ENCODE results near the gene GRM7.

GRM7 gene

DNA sequence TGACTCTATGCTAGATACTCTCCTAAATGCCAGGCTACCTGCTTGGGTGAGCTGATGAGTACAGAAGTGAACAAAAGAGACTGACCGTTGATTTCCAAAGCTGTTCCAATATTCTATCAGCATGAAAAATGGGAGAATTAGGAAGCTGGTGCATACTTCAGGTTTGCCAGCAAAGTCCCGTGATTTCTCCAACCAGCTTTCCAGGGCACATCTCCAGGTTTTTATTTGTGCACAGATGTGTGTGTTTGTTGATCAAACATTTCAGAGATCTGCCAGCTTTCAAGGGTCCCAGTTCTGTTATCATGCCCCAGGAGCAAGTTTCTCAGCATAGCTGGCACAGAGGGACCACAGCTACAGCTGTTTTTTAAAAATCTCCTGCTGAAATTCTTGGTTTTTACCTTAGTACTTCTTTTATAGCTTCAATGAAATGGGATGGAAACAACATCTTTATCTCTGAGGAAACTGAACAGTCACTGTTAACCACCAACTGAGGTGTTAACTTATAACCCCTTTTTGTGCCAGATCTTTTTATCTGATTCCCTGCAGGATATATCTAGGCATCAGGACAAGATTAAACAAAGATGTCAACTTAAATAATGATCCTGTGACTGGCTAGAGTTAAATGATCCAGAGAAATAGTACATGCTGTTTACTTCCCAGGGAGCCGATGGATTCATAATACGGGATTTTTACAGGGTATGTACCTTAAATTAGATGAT lies 380.8 kb downstream of the GRM7 start:
- no peak for DNase-seq (ENCODE audit: low read depth)

DNA sequence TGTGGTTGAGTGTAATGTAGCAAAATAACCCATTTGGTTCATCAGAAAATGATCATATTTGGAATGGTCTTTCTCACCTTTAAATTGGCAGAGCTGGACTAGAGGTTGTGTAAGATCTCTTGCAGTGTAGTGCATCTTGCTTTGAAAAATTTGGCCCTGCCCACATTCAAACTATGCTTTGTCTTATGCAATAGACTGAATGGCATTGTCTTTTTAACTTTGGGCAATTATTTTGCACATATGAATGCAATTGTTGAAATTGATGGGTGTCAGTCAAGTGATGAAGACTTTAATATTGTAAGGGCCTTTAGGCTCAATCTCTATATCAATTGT lies 381.4 kb downstream of the GRM7 start:
- DNase-seq (ENCODE audit: low read depth): no peak

DNA sequence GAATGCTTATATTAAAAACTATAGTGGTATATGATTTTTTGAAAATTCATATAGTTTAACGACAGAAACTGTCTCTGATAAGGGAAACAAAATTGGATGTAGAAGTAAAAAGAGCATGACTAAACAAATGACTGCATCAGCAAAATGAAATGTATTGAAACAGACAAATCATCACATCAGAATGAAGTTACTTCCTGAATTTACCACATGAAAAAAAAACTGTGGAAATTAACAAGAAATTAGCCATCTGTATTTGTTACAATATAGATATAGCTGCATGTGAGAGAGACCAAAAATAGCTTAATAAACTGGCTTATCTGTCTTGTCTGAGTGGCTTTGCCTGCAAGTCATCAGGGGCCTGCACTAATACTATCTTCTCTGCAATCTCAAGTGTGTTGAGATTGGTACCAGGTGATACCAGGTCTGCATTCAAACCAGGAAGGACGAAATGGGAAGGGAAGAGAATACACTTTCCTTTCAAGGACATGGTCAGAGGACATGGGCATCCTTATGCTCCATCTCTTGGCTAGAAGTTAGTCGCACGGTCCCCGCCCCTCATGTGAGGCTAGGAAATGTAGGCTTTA lies 388.7 kb downstream of the GRM7 start:
- DNase-seq (ENCODE audit: low read depth): no peak

DNA sequence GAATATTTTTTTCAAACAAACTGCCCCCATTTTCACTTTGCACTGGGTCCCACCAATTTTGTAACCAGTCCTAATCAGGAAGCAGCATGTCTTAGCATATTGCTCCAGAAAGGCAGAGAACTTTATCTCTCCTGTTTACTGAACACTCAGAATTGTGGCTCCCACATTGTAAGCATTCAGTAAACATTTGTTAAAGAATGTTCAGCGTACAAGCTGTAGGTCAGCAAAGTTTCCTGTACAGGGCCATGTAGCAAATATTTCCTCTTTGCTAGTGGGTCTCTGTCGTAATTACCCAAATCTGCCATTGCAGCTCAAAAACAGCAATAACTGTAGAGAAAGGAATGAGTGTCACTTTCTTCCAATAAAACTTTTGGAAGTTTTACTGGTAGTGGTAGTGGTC lies 393.3 kb downstream of the GRM7 start:
- DNase-seq (ENCODE audit: low read depth): no peak

DNA sequence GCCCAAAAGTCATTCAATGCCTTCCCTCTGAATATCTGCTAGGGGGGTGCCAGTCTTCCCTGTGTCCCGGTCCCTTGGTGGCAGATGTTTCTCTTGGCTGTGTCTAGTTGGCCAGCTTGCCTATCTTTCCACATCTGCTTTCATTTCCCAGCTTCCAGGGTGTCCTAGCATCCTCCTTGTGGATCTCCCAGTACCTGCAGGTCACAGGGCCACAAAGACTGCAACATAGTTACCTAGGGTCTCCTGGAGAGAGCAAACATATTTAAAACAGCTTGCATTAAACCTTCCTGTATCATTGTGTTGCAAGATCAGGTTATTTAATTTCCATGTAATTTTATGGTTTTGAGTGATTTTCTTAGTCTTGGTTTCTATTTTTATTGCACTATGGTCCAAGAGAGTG lies 400.1 kb downstream of the GRM7 start:
- DNase-seq (ENCODE audit: low read depth): no peak

DNA sequence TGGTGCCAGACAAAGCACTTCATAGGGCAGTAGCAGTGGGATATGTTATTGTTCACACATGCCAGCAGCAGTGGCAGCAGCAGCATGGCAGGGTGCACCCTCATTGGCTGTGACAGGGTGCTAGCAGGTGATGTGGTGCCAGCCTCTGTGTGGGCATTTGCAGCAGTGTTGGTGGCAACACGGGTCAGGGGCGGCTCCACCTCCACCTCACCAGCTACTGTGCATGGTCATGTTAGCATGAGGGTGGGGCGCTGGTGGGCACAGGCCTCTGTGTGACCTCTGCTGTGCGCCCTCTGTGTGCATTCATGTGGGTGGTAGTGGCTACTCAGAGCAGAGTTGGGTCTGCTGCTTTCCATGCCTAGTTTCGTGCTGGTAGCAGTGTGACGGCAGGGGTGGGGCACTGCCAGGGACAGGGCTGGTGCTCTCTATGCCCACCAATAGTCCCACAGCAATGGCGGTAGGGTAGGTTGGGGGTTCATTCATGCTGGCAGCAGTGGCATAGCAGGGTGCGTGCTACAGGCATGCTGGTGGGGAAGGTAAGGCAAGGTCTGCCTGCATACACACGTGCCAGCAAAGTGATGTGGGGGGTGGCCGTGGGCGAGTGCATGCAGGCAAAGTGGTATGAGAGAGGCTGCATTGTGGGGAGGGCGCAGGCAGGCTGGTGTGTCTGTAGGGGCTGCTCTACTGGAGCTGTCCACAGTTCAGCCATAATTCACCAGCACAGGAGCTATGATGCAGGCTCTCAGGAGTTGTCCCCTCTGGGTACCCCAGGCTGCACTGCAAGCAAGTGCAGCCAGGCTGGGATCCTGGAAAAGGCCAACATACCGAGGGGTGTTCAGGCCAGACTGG lies 402.7 kb downstream of the GRM7 start:
- no peak for DNase-seq (ENCODE audit: low read depth)

DNA sequence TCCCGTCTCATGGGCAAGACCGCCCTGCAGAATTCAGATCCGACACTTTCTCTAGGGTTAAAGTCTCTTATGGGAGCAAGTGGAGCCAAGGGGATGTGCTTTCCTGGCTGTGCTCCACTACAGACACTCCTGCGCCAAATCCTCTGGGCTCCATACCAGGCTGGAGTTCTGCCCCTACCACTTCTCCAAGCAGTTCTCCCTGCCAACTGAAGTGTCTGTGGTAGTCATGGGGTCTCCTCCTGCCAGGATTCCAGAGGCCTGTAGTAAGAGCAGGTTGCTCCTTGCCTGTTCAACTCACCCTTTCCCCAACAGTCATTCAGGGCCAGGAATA lies 403.2 kb downstream of the GRM7 start:
- DNase-seq (ENCODE audit: low read depth): no peak

DNA sequence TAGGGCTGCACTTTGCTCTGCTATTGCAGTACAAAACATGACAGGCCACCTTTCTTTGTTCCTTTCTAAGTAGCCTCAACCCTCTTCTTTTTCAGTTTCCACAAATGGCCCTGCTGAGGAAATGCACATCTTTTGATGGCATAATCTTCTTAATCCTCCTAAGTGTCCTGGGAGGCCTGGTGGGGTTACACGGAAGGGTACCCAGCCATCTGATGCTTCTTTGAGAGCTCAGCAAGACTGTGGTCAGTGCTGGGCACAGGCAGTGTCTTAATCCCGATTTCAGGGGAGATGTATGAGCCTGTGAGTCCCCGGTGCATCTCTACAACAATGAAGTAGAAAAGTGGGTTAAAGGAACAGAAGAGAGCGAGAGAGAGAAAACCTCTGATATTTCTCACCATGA lies 404.8 kb downstream of the GRM7 start:
- no peak for DNase-seq (ENCODE audit: low read depth)

DNA sequence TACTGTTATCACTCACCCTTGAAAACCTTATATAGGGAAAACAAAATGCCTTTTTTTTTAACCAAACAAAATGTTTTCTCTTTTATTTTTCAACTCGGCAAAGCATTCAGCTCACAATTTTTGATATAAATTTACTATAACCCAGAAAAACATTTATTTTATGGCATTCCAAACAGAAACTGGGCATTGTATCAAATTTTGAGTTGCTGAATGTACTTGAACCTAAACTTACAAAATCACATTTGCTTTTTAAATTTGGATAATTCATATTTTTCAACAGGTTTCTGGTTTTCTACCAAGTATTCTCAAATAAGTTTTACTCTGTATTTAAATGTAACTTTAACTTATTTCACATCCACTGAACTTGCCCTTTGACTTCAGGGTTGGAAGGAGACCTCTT lies 405.6 kb downstream of the GRM7 start:
- DNase-seq (ENCODE audit: low read depth): no peak

DNA sequence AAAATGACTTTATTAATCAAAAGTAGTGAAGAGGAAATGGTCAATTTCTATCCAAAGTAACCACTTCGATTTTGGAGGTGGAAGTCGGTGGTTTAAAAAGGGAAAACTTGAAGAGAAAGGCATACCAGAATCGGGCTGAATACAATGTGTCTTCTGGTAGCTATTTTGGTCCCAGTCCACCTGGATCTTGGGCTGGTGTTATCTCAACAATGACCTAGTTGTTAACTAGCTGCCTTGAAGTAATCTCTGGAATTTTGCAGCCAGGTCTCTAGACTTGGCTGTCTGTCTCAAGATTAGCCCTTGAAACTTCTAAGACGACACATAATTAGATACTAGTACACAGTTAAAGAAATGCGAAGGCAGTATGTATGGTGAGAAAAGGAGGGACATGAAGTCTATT lies 409.8 kb downstream of the GRM7 start:
- no peak for DNase-seq (ENCODE audit: low read depth)

DNA sequence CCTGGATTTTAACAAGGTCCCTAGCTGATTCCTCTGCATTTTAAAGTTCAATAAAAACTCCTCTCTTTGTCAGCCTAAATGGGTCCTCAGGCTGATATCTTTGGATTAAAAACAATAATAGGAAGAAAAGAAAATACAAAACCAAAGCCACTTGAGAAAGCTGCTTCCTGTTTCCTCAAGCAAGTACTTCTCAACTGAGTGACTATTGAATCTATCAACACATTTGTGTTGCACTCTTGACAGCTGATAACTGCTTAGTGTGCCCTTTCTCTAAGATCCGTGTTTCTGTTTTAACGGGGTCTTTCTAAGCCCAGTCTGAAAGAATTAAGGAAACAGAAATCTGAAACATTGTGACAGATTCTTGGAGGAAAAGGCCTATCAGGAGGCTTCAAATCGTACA lies 410.7 kb downstream of the GRM7 start:
- no peak for DNase-seq (ENCODE audit: low read depth)

DNA sequence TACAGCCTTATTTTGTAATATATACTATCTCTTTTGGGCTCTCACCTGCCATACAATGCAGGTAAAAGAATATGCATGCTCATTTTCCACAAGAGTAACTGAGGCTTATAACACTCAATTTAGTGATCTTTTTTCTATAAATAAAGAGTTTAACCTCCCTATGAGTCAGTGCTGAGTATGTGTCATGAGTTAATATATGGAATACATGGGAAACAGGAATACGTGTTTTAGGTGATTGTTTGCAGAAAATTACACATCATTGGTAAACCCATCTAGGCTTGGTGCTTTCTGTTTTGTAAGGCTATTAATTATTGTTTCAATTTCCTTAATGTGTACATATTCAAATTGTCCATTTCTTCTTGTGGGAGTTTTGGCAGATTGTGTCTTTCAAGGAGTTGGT lies 411.3 kb downstream of the GRM7 start:
- DNase-seq (ENCODE audit: low read depth): no peak

DNA sequence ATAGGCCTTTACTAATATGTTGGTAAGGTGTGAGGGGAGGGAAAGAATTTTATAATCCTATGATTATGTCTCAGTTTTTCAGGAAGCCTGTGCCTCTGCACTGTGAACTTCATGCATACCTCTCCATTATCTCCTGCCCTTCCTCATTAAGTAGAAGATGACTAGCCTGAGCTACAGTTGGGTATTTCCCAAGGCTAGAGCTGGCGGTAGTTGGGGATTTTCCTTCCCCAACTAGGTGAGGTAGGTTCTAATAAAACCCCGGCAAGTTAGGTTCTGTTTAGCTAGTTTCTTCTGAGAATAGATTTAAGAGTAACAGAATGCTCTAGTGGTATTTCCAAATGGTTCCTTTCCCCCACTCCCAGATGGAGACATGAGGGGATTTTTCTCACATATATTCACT lies 414.5 kb downstream of the GRM7 start:
- no peak for DNase-seq (ENCODE audit: low read depth)

DNA sequence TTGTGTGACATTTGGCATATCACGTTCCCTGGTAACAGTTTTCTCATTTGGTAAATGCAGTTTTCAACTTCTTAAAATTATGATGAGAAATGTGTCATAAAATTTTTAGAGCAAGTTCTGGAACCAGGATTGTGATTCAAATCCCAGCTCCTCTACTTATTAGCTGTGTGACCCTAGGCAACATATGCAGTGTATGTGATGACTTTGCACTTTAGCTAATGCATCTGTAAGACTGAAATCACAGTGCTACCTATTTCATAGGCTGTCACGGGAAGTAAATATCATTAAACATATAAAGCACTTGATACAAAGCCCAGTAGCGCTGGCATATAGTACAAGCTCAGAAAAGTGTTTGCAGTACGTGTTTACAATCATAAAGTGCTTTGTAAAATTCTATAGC lies 419.4 kb downstream of the GRM7 start:
- no peak for DNase-seq (ENCODE audit: low read depth)

DNA sequence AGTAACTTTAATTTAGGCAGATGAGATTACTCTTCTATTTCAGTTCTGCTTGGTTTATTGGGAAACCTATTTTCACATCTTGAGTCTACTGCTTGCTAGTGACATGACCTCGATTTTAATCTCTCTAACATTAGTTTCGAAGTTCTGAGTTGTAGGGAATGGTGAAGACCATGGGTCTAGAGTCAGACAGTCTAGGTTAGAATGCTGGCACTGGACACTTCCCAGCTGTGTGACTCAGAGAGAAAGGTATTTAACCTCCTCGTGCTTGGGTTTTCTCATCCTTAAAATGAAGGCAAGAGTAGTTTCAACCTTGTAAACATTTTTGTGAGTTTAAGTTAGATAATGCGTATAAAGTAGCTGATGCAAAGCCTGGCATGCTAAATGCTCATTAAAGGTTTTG lies 422.1 kb downstream of the GRM7 start:
- no peak for DNase-seq (ENCODE audit: low read depth)

DNA sequence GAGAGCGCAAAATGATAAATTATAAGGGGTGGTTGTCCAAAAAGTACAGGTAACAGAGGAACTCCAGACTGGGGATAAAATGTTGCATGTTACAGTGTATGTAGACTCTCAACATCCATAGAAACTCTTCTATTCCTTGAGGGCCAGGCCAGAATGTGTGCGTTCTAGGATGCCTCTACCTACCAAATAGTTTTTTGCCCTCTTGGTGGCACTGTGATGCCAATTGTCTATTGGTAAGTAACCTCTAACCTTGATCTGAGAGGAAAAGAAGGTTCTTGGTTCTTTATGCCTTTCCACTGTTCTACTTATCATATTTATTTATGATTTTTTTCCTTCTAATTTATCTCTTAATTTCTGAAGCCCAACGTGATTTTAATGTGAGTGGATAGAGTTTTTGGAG lies 424.6 kb downstream of the GRM7 start:
- DNase-seq (ENCODE audit: low read depth): no peak

DNA sequence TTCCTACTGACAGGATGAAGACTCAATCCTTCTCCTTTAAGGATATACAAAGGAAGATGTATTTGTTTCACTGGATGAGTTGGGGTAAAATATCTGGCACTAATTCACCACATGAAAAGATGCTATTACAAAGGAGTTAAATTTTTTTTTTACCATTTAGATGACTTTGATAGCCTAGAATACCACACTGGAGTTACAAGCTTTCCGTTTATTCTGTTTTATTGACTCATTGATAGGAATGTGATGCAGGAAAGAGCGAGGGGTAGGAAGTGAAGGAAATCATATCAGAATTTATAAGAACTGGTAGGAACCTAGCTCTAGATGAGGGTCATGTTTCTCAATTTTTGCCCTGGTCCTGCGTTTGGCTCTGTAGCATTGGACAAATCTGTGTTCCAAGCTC lies 427.2 kb downstream of the GRM7 start:
- DNase-seq (ENCODE audit: low read depth): no peak

DNA sequence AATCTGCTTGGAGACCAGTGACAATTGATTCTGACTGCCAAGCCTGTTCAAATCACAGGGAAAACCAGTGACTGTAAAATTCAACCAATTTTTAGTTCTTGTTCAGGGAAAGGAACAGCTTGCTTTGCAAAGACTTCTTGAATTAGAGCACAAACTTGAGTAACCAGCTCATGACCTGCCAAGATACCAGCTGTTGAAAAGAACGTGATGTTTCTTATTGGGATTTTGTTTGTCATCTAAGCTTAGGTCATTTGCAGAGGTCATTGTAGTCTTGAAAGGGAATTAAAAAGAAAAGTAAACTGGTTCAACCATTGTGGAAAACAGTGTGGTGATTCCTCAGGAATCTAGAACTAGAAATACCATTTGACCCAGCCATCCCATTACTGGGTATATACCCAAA lies 428.2 kb downstream of the GRM7 start:
- DNase-seq (ENCODE audit: low read depth): no peak

DNA sequence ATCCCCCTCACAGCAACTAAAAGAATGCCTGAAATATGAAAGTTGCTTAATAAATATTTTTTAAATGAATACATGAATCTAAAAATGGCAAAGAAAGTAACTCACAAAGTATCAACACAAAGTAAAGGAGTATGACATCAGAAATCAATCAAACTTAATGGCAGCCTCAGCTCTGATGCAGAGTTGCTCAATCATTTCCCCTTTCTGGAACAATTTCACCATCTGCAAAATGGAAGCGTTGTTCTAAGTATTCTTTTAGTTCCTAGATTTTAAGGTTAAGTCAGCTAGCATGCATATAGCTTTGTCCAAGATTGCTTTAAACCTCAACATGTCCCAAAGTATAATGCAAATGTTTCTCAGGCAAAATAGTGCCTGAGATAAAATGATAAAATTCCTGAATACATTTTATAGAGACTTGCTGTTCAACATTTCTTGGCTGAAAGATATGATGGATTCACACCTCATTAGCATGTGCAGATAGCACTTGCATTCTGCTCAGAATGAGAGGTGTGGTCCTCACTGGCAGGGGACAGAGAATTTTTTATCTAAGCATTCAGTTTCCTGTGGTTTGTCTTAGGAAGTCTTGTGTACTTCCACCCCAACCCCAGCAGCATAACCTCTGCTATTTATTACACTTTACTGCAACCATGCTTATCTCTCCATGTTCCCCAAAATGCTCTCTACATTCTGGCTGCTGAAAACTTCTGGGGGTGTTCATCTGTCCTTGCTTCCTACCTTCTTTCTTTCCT lies 429.3 kb downstream of the GRM7 start:
- no peak for DNase-seq (ENCODE audit: low read depth)

DNA sequence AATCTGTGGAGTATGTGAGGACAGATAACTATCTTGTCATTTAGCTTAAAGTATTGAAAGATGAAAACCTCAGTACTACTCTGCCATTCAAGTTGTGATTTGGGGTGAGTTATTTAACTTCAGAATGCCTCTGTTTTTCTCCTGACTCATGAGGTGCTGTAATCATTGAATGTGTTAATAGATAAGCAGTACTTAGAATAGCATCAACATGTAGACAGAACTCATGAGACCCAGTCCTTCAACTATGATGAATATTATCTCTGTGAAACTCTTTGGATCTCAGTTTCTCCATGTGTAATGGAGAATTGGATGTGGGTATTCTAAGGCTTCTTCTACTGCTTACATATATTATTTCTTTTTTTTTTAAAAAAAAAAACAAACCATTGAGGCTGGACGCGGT lies 431.4 kb downstream of the GRM7 start:
- DNase-seq (ENCODE audit: low read depth): no peak

DNA sequence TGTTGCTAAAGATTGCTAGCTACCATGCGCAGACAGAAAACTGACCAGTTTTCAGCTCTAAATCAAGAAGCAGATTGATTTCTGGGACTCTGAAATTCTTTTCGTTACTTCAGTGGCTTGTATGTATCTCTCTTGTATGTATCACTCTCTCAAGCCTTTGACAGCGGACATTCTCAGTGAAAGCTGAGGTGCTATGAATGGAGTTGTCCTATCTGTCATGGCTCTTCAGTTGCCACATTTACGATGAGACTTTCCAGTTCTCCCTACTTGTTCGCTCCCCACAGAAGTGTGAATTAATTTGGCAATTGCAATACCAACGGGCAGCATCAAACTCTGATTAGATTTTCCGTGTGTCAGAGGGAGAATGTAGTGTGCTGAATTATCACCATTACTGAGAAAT lies 432.4 kb downstream of the GRM7 start:
- DNase-seq (ENCODE audit: low read depth): no peak

DNA sequence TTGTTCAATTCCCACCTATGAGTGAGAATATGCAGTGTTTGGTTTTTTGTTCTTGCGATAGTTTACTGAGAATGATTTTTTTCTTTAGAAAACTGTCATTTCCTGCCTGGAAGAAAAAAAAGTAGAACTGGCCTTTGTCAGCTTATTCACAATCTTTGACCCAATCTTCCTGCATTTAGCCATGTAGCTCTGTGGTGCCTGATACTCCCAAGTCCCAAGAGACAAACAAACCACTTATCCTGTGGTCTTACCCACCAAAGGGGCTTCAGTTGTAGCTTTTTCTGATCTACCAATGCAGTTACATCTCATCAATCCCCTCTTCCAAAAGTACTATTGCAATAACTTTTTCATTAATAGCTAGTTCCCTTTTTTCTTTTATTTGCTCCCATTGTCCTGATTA lies 444.6 kb downstream of the GRM7 start:
- no peak for DNase-seq (ENCODE audit: low read depth)

DNA sequence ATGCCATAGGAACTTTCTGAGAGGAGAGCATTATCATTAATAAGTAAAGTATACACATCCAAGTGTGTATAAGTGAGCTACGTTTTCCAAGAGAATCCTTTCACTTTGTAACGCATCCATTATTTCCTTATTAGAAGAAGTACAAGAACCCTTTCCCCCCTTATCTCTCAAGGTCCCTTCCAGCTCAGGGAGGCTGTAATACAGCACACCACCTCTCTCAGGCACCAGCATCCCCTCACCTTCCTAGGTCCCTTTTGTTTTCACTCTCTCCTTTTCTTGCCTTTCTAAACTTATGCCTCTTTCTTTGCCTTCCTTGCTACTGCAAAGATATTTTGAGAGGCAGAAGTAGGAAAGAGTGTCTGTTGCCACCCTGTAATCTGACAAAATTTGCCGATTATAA lies 446.0 kb downstream of the GRM7 start:
- DNase-seq (ENCODE audit: low read depth): no peak
